HG03060 (cell line): ENCODE measurements around the gene FAM90A1.
"Not testable (repeated sequence)": the region's sequence is repeated elsewhere in the genome, so short reads cannot be mapped to it uniquely, and the experiment has no call there.

Source experiments
- ATAC-seq: cut with Tn5 transposase; IDR thresholded peaks from one replicate; pipeline ENCODE4 v1.9.1; 2021; ENCODE audit warnings: low read depth, moderate number of reproducible peaks; ENCODE audit not compliant: unreplicated experiment

Gene FAM90A1

DNA sequence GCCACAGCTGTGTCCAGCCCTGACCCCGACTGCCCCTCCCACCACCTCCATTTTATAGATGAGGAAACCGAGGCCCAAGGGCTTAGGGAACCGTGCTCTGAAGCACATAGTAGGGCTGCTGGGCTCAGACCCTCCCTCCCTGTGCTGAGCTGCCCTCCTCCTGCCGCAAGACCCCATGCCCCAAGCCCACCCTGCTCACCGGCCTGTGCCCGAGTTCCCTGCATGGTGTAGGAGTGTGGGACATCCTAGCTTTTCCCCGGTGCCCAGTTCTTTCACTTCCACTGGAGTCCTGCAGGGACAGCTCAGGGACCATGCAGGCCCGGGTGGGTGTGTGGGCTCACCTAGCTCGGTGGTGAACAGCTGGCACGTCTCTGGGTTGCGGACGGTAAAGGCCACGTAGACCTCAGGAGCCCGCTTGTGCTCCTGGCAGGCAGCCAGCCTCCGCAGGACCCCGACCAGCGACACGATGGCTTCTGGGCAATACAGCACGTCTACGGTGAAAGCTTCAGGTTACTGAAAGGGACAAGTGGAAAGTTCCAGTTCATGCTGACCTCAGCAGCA lies 6.6 kb upstream of the FAM90A1 start:
- not testable (repeated sequence) for ATAC-seq

DNA sequence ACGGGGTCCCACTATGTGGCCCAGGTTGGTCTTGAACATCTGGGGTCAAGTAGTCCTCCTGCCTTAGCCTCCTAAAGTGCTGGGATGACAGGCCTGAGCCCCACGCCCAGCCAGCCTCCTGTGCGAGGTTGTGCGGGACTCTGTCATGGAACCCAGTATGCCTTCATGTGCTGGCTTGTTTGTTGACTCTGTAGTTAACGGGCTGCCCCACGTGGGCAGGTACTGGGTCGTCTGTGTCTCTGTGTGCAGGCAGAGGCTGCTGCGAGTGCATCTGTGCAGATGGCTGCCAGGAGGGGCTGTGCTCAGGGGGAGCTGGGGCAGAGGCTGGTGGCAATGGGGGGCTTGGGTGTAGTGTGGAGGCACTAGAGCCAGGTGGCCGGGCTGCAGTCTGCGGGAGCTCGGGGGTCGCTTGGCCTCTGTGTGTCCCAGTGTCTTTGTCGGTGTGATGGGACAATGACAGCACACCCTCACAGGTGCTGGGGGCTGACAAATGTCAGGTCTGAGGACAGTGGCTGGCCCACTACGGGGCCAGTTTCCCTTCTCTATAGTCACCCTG lies 6.0 kb upstream of the FAM90A1 start:
- ATAC-seq = not testable (repeated sequence)

DNA sequence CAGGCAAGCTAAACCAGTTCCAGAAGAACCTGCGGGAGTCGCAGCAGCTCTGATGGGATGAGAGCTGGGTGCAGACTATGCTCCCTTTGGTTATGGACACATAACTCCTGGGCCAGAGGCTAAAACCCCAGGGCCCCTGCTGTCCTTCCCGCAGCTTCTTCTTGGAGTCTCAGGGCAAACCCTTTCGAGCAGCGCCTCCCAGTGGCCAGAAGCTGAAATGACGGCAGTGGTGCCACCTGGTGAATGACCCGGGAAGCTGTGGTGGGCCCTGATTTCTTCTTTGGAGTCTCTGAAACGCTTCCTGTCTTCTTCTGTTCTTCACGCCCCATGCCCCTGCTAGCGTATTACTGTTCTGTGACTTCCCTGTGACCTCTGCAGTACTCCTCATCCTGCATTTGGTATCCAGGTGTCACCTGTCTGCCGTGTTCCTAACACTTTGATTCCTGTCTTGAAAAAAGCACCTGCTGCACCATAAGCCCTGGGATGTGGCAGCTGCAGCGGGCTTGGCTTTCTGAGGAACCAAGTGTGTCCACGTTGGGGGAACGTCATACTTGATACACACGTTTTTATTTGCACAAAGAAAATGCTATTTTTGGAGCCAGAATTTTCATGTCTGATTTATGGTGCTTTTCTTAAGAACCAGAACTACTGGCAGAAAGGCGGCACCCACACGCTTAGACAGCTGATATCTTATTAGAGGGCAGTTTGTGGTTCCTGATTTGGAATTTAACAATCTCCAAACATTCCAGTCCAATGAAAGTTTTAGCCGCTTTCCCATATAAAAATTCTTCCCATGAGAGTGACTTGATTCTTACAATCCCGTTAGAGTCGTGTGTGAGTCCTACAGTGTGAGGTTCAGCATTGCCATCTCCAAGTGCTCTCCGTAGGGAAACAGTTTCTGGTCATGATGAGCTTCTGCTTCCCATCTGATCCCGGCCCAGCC lies 4.5 kb upstream of the FAM90A1 start:
- not testable (repeated sequence) for ATAC-seq

DNA sequence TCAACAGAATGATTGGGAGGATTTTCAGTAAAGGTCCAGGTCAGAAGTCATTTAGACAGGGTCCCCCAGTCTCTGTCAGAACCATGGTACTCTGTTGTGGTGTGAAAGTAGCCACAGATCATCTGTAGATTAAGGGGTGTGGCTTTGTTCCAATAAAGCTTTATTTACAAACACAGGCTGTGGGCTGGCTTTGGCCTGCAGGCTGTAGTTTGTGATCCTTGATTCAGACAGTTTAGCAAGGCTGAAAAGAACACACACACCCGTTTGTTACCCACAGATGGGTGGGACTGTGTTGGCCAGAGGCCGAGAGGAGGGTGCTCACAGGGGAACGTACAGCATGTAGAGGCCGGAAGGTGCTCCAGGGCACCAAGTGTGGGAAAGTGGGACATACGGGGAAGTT lies 3.6 kb upstream of the FAM90A1 start:
- ATAC-seq = not testable (repeated sequence)

DNA sequence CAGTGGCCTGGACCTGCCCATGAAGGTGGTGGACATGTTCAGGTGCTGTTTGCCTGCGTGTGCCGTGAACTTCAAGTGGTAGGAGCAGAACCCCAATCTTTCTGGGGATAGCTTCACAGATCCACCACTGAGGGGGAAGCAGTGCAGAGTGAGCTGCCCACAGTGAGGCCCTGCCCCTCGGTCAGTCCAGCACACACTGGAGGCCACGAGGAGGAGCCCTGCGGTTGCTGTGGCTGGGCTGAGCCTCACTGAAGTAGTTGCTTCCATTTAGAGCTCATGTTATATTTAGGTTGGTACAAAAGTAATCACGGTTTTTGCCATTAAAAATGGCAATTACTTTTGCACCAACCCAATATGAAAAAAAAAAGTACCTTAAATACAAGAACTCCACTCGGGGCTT lies 2.1 kb upstream of the FAM90A1 start:
- ATAC-seq = not testable (repeated sequence)

DNA sequence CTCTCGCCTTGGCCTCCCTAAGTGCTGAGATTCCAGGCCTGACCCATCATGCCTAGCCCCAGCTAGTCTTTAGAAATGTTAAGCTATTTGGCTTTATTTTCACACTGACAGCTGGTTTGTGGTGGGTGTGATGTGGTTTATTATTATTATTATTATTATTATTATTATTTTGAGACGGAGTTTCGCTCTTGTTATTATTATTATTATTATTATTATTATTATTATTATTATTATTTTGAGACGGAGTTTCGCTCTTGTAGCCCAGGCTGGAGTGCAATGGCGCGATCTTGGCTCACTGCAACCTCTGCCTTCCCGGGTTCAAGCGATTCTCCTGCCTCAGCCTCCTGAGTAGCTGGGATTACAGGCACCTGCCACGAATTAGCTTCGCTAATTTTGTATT lies 1.2 kb upstream of the FAM90A1 start:
- ATAC-seq = not testable (repeated sequence)

DNA sequence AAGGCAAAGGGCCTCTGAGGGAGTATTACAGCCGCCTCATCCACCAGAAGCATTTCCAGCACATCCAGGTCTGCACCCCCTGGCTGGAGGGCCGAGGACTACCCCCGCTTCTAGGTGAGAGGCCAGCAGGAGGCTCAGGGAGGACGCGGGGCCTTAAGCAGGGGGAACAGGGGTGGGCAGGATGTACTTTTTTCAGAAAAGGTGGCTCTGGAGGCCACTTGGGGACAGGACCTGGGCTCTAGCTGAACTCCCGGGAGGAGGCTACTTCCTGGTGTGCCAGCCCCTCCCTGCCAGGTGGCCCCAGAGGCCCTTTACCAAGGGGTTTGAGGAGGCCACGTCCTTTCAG lies 287 bp upstream of the FAM90A1 start:
- ATAC-seq = not testable (repeated sequence)

DNA sequence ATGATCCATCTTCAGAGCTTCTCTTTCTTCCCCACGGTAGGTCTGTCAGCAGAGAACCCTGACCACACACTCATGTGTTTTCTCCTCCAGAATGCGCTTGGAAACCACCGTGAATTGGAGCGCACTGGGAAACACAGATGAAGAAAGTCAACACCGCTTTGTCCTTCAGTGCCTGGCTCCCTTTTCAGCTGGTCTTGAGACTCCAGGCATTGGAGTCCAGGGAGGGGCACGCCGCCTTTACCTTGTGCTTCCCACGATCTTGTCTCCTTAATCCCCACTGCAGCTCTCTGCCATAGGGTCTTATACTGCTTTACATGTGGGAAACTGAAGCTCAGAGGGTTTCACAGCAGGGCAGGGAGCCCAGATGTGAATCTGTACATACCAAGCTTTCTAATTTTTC lies 1.1 kb downstream of the FAM90A1 start:
- ATAC-seq = no peak

DNA sequence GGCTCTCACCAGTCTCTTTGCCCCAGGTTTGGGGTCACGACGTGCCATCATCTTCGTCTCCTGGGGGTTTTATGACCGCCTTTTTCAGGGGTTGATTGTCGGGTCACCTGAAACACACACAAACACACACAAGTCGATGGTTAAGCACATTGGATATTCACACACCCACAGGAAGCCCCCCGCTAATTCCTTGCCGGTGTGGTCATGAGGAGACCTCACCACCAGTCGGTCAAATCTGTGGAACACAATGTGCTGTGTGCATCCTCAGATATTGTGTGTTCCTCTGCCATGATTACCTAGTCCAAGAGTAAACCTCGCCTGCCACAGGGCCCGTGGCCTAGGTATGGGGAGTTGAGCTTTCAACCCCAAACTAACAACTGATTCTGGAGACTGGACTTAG lies 2.6 kb downstream of the FAM90A1 start:
- ATAC-seq = not testable (repeated sequence)

DNA sequence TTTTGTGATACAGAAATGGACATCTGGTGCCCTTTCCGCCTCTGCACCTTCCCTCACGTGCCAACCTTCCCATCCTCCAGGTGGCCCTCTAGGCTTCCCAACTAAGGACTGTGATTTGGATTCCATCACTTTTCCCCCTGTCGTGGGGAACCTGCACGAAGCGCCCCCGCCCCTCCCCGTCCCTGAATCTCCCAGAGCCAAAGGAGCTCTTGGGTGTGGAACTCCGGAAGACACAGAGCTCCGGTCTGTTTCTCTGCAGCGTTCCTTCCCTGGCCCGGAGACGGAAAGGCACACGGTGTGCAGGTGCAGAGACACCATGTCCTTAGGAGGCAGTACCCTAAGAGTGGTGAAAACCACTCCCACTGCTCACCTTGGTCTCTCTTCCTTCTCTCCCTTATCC lies 3.8 kb downstream of the FAM90A1 start:
- not testable (repeated sequence) for ATAC-seq

DNA sequence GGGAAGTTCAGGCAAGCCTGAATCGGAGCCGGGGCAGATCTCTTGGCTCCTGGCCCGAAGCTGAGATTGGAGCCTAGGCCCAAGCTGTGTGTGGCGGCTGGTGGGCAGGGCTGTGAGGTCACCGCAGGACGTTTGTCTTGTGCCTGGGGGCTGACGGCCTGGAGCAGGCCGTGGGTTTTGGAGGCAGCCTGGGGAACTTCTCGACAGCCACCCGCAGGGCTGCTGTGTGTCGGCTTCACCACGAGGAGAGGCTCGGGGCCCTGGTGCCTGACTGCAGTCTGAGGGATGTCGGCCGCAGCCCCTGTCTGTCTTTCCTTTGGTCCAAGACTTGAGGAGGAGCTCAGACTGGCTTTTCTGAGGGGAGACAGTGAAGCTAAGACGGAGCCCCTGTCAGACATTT lies 5.1 kb downstream of the FAM90A1 start:
- not testable (repeated sequence) for ATAC-seq

DNA sequence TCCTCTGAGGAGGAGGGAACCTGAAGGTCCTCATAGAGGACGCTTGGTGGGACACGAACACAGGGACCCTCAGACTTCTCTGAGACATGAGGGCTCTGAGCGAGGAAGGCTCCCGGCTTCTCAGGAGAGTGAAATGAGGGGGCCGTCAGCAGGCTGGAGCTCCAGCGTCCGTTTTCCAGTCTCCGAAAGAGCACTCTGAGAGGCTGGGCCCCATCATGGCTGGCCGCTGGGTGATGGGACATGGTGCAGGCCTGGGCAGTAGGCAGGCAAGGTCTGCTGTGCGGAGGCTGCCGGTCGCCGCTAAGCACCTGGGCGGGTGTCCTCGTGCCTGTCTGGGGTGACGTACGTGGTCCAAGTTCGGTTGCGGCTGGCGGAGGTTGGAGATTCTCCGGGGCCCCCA lies 5.6 kb downstream of the FAM90A1 start:
- ATAC-seq = not testable (repeated sequence)

DNA sequence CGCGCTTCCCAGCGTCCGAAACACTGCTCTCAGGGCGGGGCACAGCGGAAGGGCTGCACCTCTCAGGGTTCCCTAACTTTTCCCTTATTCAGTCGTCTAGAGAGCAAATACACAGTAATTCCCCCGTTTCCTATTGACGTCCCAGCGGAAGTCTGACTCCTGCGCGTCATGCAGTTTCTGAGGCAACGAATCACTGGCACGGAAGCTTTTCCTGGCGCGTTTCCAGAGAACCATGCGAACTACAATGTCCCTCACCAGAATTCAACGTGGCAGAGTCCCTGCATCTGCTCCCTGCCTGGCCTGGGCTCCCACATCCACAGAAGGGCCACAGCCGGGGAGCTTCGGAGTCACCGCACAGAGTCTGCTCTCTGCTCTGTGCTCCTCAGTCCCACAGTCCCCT lies 6.0 kb downstream of the FAM90A1 start:
- not testable (repeated sequence) for ATAC-seq

DNA sequence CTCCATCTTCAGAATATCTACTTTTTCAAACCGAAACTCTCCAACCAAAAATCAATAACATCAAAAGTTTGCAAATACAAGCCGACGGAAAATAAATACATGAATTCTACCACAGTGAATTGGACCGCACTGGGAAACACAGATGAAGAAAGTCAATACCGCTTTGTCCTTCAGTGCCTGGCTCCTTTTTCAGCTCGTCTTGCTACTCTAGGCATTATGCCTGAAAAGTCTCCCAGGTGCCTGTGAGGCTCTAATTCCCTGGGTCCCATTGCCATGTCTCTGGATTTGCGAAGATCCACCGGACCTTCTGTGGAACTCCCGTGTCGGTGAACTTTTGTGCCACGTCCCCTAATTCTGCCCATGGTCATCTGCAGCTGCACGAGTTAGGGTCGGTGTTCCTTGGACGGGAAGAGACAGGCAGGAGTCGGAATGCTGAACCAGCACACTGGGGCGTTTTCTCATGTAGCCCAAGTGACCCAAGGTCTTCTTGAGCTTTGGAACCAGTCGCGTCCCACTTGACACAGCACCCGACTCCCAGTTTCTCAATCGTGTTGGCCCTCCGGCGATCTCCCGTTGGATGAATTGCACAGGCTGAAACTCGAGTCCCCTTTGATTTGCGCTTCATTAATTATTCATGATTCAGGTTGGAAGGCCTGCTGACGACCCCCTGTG lies 8.6 kb downstream of the FAM90A1 start:
- not testable (repeated sequence) for ATAC-seq

DNA sequence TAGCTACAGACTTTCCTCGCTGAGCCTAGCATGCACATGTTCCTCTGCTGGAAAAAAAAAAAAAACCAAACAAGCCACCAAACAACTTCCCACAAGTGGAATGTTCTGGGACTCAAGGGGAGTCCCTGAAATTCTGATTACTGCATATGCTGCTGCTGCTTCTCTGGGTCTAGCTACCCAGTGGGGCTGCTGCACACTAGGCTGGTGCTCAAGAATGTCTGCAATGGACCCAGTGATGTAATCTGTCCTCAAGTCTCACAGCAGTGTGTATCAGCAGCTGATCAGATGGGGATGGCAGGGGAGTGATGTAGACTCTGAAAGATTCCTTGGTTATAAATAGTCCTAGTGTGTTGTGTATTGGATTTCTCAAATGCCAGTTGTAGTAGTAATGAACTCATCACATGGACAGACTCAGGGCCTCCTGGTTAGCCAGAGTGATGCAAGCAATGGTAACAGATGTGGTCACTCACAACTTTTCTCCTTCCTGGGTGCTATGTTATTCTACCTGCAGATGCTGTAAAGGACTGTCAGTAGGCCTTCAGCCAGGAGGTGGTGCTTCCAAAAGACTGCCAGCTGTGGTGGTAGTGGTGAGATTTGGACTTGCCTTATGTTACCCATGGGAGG lies 29.6 kb downstream of the FAM90A1 start:
- ATAC-seq = not testable (repeated sequence)

DNA sequence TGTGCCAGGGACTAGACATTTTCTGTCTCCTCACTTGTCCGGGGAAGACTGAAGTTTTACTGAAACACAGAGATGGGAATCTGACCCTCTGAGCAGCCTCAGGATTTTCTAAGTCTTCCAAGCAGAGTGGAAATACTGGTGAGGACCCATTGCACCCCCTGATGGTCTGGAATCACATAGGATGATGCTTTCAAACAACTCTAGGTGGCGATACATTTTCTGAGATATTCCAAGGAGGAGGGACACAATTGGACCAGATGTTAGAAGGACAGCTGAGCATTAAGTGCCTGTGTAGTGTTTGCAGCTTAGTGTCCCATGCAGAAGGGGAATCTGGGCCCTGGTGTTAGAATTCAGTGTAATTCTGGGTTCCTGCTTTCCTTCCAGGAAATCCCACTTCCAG lies 39.3 kb downstream of the FAM90A1 start:
- not testable (repeated sequence) for ATAC-seq

DNA sequence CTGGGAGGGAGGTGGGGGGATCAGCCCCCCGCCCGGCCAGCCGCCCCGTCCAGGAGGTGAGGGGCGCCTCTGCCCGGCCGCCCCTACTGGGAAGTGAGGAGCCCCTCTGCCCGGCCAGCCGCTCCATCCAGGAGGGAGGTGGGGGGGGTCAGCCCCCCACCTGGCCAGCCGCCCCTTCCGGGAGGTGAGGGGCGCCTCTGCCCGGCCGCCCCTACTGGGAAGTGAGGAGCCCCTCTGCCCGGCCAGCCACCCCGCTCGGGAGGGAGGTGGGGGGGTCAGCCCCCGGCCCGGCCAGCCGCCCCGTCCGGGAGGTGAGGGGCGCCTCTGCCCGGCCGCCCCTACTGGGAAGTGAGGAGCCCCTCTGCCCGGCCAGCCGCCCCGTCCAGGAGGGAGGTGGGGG lies 43.2 kb downstream of the FAM90A1 start:
- not testable (repeated sequence) for ATAC-seq

DNA sequence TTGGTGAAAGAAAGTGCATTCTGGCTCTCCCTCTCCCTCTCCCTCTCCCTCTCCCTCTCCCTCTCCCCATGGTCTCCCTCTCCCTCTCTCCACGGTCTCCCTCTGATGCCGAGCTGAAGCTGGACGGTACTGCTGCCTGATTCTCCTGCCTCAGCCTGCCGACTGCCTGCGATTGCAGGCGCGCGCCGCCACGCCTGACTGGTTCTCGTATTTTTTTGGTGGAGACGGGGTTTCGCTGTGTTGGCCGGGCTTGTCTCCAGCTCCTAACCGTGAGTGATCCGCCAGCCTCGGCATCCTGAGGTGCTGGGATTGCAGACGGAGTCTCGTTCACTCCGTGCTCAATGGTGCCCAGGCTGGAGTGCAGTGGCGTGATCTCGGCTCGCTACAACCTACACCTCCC lies 44.1 kb downstream of the FAM90A1 start:
- not testable (repeated sequence) for ATAC-seq

DNA sequence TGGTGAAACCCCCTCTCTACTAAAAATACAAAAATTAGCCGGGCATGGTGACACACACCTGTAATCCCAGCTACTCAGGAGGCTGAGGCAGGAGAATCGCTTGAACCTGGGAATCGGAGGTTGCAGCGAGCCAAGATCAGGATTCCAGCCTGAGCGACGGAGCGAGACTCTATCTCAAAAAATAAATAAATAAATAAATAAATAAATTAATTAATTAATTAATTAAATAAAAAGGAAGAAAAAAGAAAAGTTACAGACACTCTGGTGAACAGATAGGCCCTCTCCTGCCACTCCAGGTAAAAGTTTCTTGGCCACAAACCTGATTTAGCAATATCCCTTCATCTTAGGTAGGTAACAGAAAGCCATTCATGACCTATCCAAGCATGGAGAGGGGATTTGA lies 44.5 kb downstream of the FAM90A1 start:
- not testable (repeated sequence) for ATAC-seq

DNA sequence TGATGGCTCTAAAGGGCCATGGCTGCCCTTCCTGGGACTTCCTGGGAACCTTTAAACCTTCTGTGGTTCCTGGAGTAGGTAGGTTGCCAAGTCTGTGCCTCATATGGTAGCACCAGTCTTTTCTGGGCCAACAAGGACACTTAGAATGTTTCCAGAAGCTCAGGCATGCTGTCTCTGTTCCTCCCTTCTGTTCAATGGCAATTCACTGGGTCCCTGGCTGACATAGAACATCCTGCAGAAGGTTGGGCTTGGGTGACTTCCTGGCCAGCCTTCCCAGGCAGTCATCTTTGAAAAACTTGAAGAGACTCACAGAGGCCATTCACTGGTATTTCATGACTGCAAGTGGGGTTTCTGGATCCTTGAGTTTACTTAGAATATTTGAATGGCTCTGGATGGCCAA lies 46.1 kb downstream of the FAM90A1 start:
- not testable (repeated sequence) for ATAC-seq
